Right atrium auricular region (tissue), 2 donors: ENCODE results near the gene SLC12A4. TPM values are rescaled to one million over a fixed set of nuclear protein-coding genes. Genes with fewer than 3 reads are reported as not detected.

Source experiments
- DNase-seq: peaks from one replicate; pipeline ENCODE4 v3.0.0-alpha.2; 2019; ENCODE audit warnings: low spot score
- H3K27ac ChIP-seq, 2 donors: fragments of 200-600 bp; sonication (generic); 1 replicate in 1 of 2; 2 replicates in 1 of 2; pipeline ENCODE4 v1.5.1; 2016 to 2019
- H3K27me3 ChIP-seq, 2 donors: fragments of 200-600 bp; sonication (generic); one replicate each; pipeline versions ENCODE4 v1.5.1 to v1.6.0; 2017 to 2019
- H3K36me3 ChIP-seq: fragments of 200-600 bp; sonication (generic); one replicate; pipeline ENCODE4 v1.5.1; 2016
- H3K4me1 ChIP-seq, 2 donors: fragments of 200-600 bp; sonication (generic); one replicate each; pipeline versions ENCODE4 v1.5.1 to v1.6.0; 2017 to 2019
- H3K4me3 ChIP-seq, 2 donors: fragments of 200-600 bp; sonication (generic); 1 replicate in 1 of 2; 2 replicates in 1 of 2; pipeline ENCODE4 v1.5.1; 2017 to 2019; ENCODE audit warnings: mild to moderate bottlenecking in 1 of 2, moderate library complexity in 1 of 2
- H3K9me3 ChIP-seq, 2 donors: fragments of 200-600 bp; sonication (generic); one replicate each; pipeline ENCODE4 v1.5.1; 2019
- CTCF ChIP-seq, 2 donors: fragments of 200-600 bp; sonication (generic); IDR thresholded peaks; one replicate each; pipeline ENCODE4 v1.5.1; 2019; ENCODE audit warnings: antibody characterized with exemption in 2 of 2
- total RNA-seq, 2 donors: library from RNA; depleted of rRNA; stranded (reverse); fragments of >200 nt; gene quantifications; one replicate each; pipeline ENCODE4 v1.1.0, GENCODE V29; 2016

SLC12A4 gene
- total RNA-seq, 2 donors from 2014 or later, result 39.5 to 85.9 TPM

GRCh38 chr16:67961551-67961957 lies 6.9 kb downstream of the SLC12A4 start:
- Histone ChIP-seq H3K4me3 (no peak overlapping the region), H3K27ac (peak overlapping the region; percentile 96 to 99), H3K36me3 (peaks cover 77% of the 10 kb centered on the region), H3K9me3 (no peaks in the 10 kb centered on the region), H3K4me1 (peaks cover 0 to 83% of the 10 kb centered on the region in 2 donors), H3K27me3 (no peaks in the 10 kb centered on the region)
- no peak for TF ChIP-seq CTCF (IDR thresholded peaks at IDR 0.05)
- no peak for DNase-seq

GRCh38 chr16:67959536-67960329 lies 8.7 kb downstream of the SLC12A4 start:
- Histone ChIP-seq H3K27ac (peak overlapping the region; percentile 75 to 99), H3K4me1 (peaks cover 0 to 65% of the 10 kb centered on the region in 2 donors), H3K9me3 (no peaks in the 10 kb centered on the region), H3K36me3 (peaks cover 88% of the 10 kb centered on the region), H3K27me3 (no peaks in the 10 kb centered on the region), H3K4me3 (no peak overlapping the region)
- DNase-seq, result peak; percentile 93
- no peak for TF ChIP-seq CTCF (IDR thresholded peaks at IDR 0.05)

GRCh38 chr16:67957622-67958021 lies 10.8 kb downstream of the SLC12A4 start:
- no peak for DNase-seq
- H3K27ac ChIP-seq, result peak overlapping the region in 1 of 2 donors; percentile 99
- peaks cover 96% of the 10 kb centered on the region for H3K36me3 ChIP-seq
- no peak for TF ChIP-seq CTCF (IDR thresholded peaks at IDR 0.05)
- H3K4me3 ChIP-seq, result no peak overlapping the region
- H3K9me3 ChIP-seq, result no peaks in the 10 kb centered on the region
- H3K27me3 ChIP-seq, result no peaks in the 10 kb centered on the region
- H3K4me1 ChIP-seq, result peaks cover 0 to 49% of the 10 kb centered on the region in 2 donors

- no peaks in the 10 kb centered on the region for H3K27me3 ChIP-seq
- no peak for TF ChIP-seq CTCF (IDR thresholded peaks at IDR 0.05)
- no peaks in the 10 kb centered on the region for H3K9me3 ChIP-seq
- no peak overlapping the region for H3K27ac ChIP-seq
- H3K4me1 ChIP-seq, result peaks cover 0 to 36% of the 10 kb centered on the region in 2 donors
- no peak for DNase-seq
- H3K4me3 ChIP-seq, result no peak overlapping the region
- peaks cover 98% of the 10 kb centered on the region for H3K36me3 ChIP-seq
These were observed 13.8 kb downstream of the SLC12A4 start for GRCh38 chr16:67954421-67955196.

GRCh38 chr16:67953641-67954375 lies 14.6 kb downstream of the SLC12A4 start:
- Histone ChIP-seq H3K27ac (no peak overlapping the region), H3K36me3 (peaks cover 98% of the 10 kb centered on the region), H3K4me1 (peaks cover 0 to 28% of the 10 kb centered on the region in 2 donors), H3K4me3 (no peak overlapping the region), H3K9me3 (no peaks in the 10 kb centered on the region), H3K27me3 (no peaks in the 10 kb centered on the region)
- DNase-seq, result no peak
- TF ChIP-seq CTCF (IDR thresholded peaks at IDR 0.05), result no peak
